ENCODE measurements around the gene MAD1L1. TPM values are rescaled to one million over a fixed set of nuclear protein-coding genes. Genes with fewer than 3 reads are reported as not detected.

The MAD1L1 gene
- total RNA-seq, 4 donors from 2014 or later, result 21.0 to 49.7 (median 29.8) TPM

GRCh38 chr7:2143981-2144595, 88.7 kb downstream of the MAD1L1 start:
- TF ChIP-seq CTCF (IDR thresholded peaks at IDR 0.05; ENCODE audit: low read depth), result no peak

- TF ChIP-seq CTCF (IDR thresholded peaks at IDR 0.05; ENCODE audit: low read depth), result no peak
These were observed 89.3 kb downstream of the MAD1L1 start for GRCh38 chr7:2143450-2143849.

- no peak for TF ChIP-seq CTCF (IDR thresholded peaks at IDR 0.05; ENCODE audit: low read depth)
These were observed 90.4 kb downstream of the MAD1L1 start for GRCh38 chr7:2142386-2142785.

- no peak for TF ChIP-seq CTCF (IDR thresholded peaks at IDR 0.05; ENCODE audit: low read depth)
These were observed 91.1 kb downstream of the MAD1L1 start for GRCh38 chr7:2141651-2142050.

- no peak for TF ChIP-seq CTCF (IDR thresholded peaks at IDR 0.05; ENCODE audit: low read depth)
These were observed 91.7 kb downstream of the MAD1L1 start for GRCh38 chr7:2141021-2141410.

GRCh38 chr7:2140216-2141020, 92.3 kb downstream of the MAD1L1 start:
- no peak for TF ChIP-seq CTCF (IDR thresholded peaks at IDR 0.05; ENCODE audit: low read depth)

- no peak for TF ChIP-seq CTCF (IDR thresholded peaks at IDR 0.05; ENCODE audit: low read depth)
These were observed 93.6 kb downstream of the MAD1L1 start for GRCh38 chr7:2139004-2139699.
